Esophagus muscularis mucosa (tissue), 3 donors: ENCODE data around the gene AGAP1.

Source experiments
- CTCF ChIP-seq, 3 experiments: fragments of 200-600 bp in 2 of 3; fragments of 450-650 bp in 1 of 3; sonication (generic) in 2 of 3; IDR thresholded peaks; one replicate each; pipeline ENCODE4 v1.5.1; 2017 to 2019; ENCODE audit warnings: antibody characterized with exemption in 3 of 3, mild to moderate bottlenecking in 2 of 3, moderate library complexity in 1 of 3
- POLR2A ChIP-seq: fragments of 450-650 bp; IDR thresholded peaks from one replicate; pipeline ENCODE4 v1.6.1; 2017; ENCODE audit warnings: antibody characterized with exemption, moderate library complexity, mild to moderate bottlenecking, low read depth
- POLR2AphosphoS5 ChIP-seq, 2 donors: sonication (generic); formaldehyde crosslinking; IDR thresholded peaks; one replicate each; pipeline ENCODE4 v1.6.1; 2017; ENCODE audit warnings: antibody characterized with exemption in 2 of 2

- TF ChIP-seq POLR2AphosphoS5 (IDR thresholded peaks at IDR 0.05) (no peak), CTCF (IDR thresholded peaks at IDR 0.05) (no peak), POLR2A (no peak)
These were observed 45.1 kb downstream of the AGAP1 start for GRCh38 chr2:235538981-235539380.
